Measurements from ENCODE around the gene MICU2.

Gene MICU2

GRCh38 chr13:21625366-21625765 is 21.4 kb upstream of the MICU2 start:
- peaks cover 0 to 4% (median 0%) of the 10 kb centered on the region in 11 experiments; a peak in 1 of 22 replicates for H3K9me3 ChIP-seq (replicated peaks in 1 of 11)
- H3K4me1 ChIP-seq: peaks cover 0 to 2% (median 0%) of the 10 kb centered on the region in 10 experiments; a peak in 4 of 20 replicates
- no peaks in the 10 kb centered on the region for H3K36me3 ChIP-seq
- TF ChIP-seq Cebpa-rat (IDR thresholded peaks at IDR 0.05): no peak
- no peaks in the 10 kb centered on the region for H4K20me1 ChIP-seq
- H3K4me3 ChIP-seq: no peak overlapping the region
- peak overlapping the region in 1 of 11 experiments; percentile 4; a peak in 1 of 22 replicates for H3K4me2 ChIP-seq
- H3K9ac ChIP-seq: no peak overlapping the region
- no peaks in the 10 kb centered on the region for H3K27me3 ChIP-seq
- no peak overlapping the region for H3K27ac ChIP-seq

DNA sequence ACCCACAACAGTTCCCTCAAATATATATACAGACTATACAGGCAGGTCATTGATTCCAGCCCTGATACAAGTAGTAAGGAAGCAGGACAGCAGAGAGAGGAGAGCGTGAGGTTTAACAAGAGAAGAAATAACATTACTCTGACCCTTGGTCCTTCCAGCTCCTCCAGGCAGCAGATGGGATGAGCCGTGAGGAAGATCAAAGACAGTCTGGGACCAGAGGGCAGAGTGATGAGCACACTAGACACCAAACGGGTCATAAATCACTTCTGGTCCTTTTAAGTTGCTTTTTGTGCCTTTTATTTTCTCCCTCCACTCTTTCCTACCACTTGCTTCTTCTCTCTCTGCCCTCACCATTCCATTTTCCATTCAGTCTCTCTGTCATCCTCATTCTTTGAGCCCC is 16.9 kb upstream of the MICU2 start:
- no peak overlapping the region for H3K4me3 ChIP-seq
- TF ChIP-seq Cebpa-rat (IDR thresholded peaks at IDR 0.05): no peak
- no peaks in the 10 kb centered on the region for H4K20me1 ChIP-seq
- H3K36me3 ChIP-seq: no peaks in the 10 kb centered on the region
- no peak overlapping the region for H3K4me2 ChIP-seq
- no peaks in the 10 kb centered on the region for H3K27me3 ChIP-seq
- no peak overlapping the region for H3K27ac ChIP-seq
- peaks cover 8 to 16% (median 14%) of the 10 kb centered on the region in 10 experiments for H3K4me1 ChIP-seq
- H3K9me3 ChIP-seq (replicated peaks in 1 of 11): no peaks in the 10 kb centered on the region
- no peak overlapping the region for H3K9ac ChIP-seq

GRCh38 chr13:21619633-21620220 is 15.8 kb upstream of the MICU2 start:
- Histone ChIP-seq H3K4me2 (no peak overlapping the region), H4K20me1 (no peaks in the 10 kb centered on the region), H3K27me3 (no peaks in the 10 kb centered on the region), H3K9ac (no peak overlapping the region), H3K4me3 (no peak overlapping the region), H3K36me3 (no peaks in the 10 kb centered on the region), H3K9me3 (replicated peaks in 1 of 11) (no peaks in the 10 kb centered on the region), H3K27ac (no peak overlapping the region), H3K4me1 (peaks cover 13 to 23% (median 21%) of the 10 kb centered on the region in 10 experiments)
- no peak for TF ChIP-seq Cebpa-rat (IDR thresholded peaks at IDR 0.05)

GRCh38 chr13:21616880-21617279 is 12.9 kb upstream of the MICU2 start:
- no peak for TF ChIP-seq Cebpa-rat (IDR thresholded peaks at IDR 0.05)
- peak overlapping the region in 2 of 10 experiments; percentile 26 to 36; a peak in 3 of 20 replicates for H3K4me3 ChIP-seq
- H3K4me1 ChIP-seq: peaks cover 13 to 27% (median 21%) of the 10 kb centered on the region in 10 experiments
- peak overlapping the region in 8 of 11 experiments; percentile 47 to 70 (median 60); a peak in 10 of 22 replicates for H3K9ac ChIP-seq
- H3K9me3 ChIP-seq (replicated peaks in 1 of 11): no peaks in the 10 kb centered on the region; a peak in 1 of 22 replicates
- H3K27me3 ChIP-seq: no peaks in the 10 kb centered on the region
- H3K36me3 ChIP-seq: no peaks in the 10 kb centered on the region
- peak overlapping the region; percentile 65 to 87 (median 72) for H3K4me2 ChIP-seq
- peak overlapping the region; percentile 36 to 76 (median 64); a peak in 18 of 22 replicates for H3K27ac ChIP-seq
- no peaks in the 10 kb centered on the region for H4K20me1 ChIP-seq

- no peaks in the 10 kb centered on the region for H4K20me1 ChIP-seq
- H3K4me1 ChIP-seq: peaks cover 13 to 31% (median 23%) of the 10 kb centered on the region in 10 experiments
- H3K27me3 ChIP-seq: no peaks in the 10 kb centered on the region
- H3K36me3 ChIP-seq: no peaks in the 10 kb centered on the region
- TF ChIP-seq Cebpa-rat (IDR thresholded peaks at IDR 0.05): no peak
- peak overlapping the region; percentile 65 to 87 (median 72) for H3K4me2 ChIP-seq
- peak overlapping the region; percentile 47 to 70 (median 59); a peak in 20 of 22 replicates for H3K9ac ChIP-seq
- peaks cover 1 to 5% (median 3%) of the 10 kb centered on the region in 11 experiments; a peak in 11 of 22 replicates for H3K9me3 ChIP-seq (replicated peaks in 1 of 11)
- H3K4me3 ChIP-seq: peak overlapping the region in 9 of 10 experiments; percentile 2 to 37 (median 26); a peak in 10 of 20 replicates
- H3K27ac ChIP-seq: peak overlapping the region; percentile 36 to 76 (median 64); a peak in 20 of 22 replicates
Observed at GRCh38 chr13:21616205-21616866, 12.4 kb upstream of the MICU2 start.

- no peaks in the 10 kb centered on the region for H3K36me3 ChIP-seq
- H3K4me1 ChIP-seq: peaks cover 13 to 31% (median 23%) of the 10 kb centered on the region in 10 experiments
- TF ChIP-seq Cebpa-rat (IDR thresholded peaks at IDR 0.05): no peak
- H3K4me3 ChIP-seq: no peak overlapping the region
- no peaks in the 10 kb centered on the region for H4K20me1 ChIP-seq
- H3K9ac ChIP-seq: peak overlapping the region in 4 of 11 experiments; percentile 22 to 52 (median 42); a peak in 4 of 22 replicates
- peak overlapping the region; percentile 52 to 87 (median 72); a peak in 20 of 22 replicates for H3K4me2 ChIP-seq
- peaks cover 6 to 14% (median 10%) of the 10 kb centered on the region in 11 experiments; a peak in 15 of 22 replicates for H3K9me3 ChIP-seq (replicated peaks in 1 of 11)
- peak overlapping the region in 7 of 11 experiments; percentile 12 to 76 (median 66); a peak in 8 of 22 replicates for H3K27ac ChIP-seq
- no peaks in the 10 kb centered on the region for H3K27me3 ChIP-seq
Observed at GRCh38 chr13:21615427-21615826, 11.5 kb upstream of the MICU2 start.

DNA sequence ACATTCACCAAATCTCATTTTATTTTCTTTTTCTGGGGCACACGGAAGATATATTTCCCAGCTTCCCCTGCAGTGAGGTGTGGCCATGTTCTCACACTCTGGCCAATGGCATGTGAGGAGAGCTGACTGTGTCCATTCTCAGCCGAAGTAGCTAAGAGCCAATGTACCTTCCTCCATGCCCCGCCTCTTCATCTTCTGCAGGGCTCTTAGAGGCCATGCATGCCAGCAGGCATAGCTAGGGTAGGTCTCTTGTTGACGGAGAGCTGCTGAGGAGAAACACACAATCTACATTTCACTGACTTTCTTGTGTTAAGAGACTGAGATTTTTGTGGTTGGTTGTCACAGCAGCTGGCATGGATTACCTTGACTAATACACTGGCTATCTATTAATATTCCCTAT is 9.8 kb upstream of the MICU2 start:
- H3K27me3 ChIP-seq: no peaks in the 10 kb centered on the region
- no peak overlapping the region for H3K4me2 ChIP-seq
- no peak for TF ChIP-seq Cebpa-rat (IDR thresholded peaks at IDR 0.05)
- no peaks in the 10 kb centered on the region for H3K36me3 ChIP-seq
- no peak overlapping the region for H3K4me3 ChIP-seq
- H3K27ac ChIP-seq: no peak overlapping the region
- peaks cover 13 to 31% (median 23%) of the 10 kb centered on the region in 10 experiments for H3K4me1 ChIP-seq
- H4K20me1 ChIP-seq: no peaks in the 10 kb centered on the region
- peaks cover 6 to 14% (median 10%) of the 10 kb centered on the region in 11 experiments; a peak in 15 of 22 replicates for H3K9me3 ChIP-seq (replicated peaks in 1 of 11)
- H3K9ac ChIP-seq: no peak overlapping the region

GRCh38 chr13:21611385-21611784 is 7.4 kb upstream of the MICU2 start:
- H3K4me2 ChIP-seq: peak overlapping the region in 1 of 11 experiments; percentile 45; a peak in 2 of 22 replicates
- H3K9me3 ChIP-seq (replicated peaks in 1 of 11): peaks cover 6 to 14% (median 10%) of the 10 kb centered on the region in 11 experiments; a peak in 15 of 22 replicates
- H4K20me1 ChIP-seq: no peaks in the 10 kb centered on the region
- no peaks in the 10 kb centered on the region for H3K36me3 ChIP-seq
- peaks cover 6 to 20% (median 14%) of the 10 kb centered on the region in 10 experiments for H3K4me1 ChIP-seq
- TF ChIP-seq Cebpa-rat (IDR thresholded peaks at IDR 0.05): no peak
- H3K27ac ChIP-seq: no peak overlapping the region
- H3K9ac ChIP-seq: no peak overlapping the region
- no peaks in the 10 kb centered on the region for H3K27me3 ChIP-seq
- H3K4me3 ChIP-seq: no peak overlapping the region

DNA sequence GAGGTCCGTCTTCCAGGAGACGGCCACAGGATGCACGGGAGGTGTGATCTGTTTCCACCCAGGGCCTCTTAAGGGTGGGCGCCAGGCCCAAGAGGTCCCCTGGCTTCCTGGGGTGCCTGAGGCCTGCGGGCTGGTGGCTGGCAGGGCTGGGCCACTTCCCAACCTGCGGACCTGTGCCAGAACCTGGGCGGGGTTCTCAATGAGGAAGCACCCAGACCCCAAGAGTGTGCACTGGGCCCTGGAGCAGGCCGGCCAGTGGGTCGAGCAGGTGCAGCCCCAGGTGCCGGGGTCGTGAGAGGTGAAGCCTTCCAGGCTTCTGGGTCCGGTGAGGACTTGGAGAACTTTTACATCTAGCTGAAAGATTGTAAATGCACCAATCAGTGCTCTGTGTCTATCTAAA is 6.7 kb upstream of the MICU2 start:
- Histone ChIP-seq H3K9me3 (replicated peaks in 1 of 11) (peaks cover 6 to 14% (median 10%) of the 10 kb centered on the region in 11 experiments; a peak in 15 of 22 replicates), H4K20me1 (no peaks in the 10 kb centered on the region), H3K4me3 (no peak overlapping the region), H3K27me3 (no peaks in the 10 kb centered on the region), H3K27ac (no peak overlapping the region), H3K9ac (no peak overlapping the region), H3K4me1 (peaks cover 4 to 13% (median 7%) of the 10 kb centered on the region in 10 experiments), H3K36me3 (no peaks in the 10 kb centered on the region), H3K4me2 (no peak overlapping the region)
- TF ChIP-seq Cebpa-rat (IDR thresholded peaks at IDR 0.05): no peak

All from BLaER1 treated with 17β-estradiol and CSF1 and Interleukin-3, amounts not matched to agents 10 nM and 100 nM (cell line).